GM20000 (cell line): ENCODE measurements around the gene PFKL.

ENCODE experiments used
- DNase-seq: peaks from one replicate; pipeline ENCODE4 v3.0.0; 2012; ENCODE audit warnings: low spot score
- TF ChIP-seq, protein P1 (sequence below): IDR thresholded peaks from 2 replicates; pipeline ENCODE4 v1.5.1; 2012; ENCODE audit warnings: mild to moderate bottlenecking, control low read depth; ENCODE audit errors: extremely low read depth, missing control alignments

PFKL gene

DNA sequence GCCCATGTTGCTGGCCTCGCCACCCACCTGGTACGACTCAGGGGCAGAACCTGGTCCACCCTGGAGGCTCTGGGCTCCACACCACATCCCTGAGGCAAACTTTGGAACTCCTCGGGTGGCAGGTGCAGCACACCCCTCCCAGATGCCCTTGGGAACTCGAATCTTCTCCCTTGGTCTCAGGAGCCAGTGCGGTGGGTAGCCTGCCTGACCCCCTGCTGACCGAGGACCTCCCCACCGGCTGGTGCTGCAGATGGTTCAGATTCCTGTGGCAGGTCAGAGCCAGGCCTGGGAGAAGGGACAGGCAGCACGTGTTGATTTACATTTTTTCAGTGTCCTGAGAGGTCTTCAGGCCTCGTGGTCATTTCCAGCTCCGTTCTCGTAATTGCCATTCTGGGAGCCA, 45.6 kb downstream of the PFKL start:
- no peak for DNase-seq
- TF ChIP-seq, protein P1, sequence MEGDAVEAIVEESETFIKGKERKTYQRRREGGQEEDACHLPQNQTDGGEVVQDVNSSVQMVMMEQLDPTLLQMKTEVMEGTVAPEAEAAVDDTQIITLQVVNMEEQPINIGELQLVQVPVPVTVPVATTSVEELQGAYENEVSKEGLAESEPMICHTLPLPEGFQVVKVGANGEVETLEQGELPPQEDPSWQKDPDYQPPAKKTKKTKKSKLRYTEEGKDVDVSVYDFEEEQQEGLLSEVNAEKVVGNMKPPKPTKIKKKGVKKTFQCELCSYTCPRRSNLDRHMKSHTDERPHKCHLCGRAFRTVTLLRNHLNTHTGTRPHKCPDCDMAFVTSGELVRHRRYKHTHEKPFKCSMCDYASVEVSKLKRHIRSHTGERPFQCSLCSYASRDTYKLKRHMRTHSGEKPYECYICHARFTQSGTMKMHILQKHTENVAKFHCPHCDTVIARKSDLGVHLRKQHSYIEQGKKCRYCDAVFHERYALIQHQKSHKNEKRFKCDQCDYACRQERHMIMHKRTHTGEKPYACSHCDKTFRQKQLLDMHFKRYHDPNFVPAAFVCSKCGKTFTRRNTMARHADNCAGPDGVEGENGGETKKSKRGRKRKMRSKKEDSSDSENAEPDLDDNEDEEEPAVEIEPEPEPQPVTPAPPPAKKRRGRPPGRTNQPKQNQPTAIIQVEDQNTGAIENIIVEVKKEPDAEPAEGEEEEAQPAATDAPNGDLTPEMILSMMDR, result no peak

DNA sequence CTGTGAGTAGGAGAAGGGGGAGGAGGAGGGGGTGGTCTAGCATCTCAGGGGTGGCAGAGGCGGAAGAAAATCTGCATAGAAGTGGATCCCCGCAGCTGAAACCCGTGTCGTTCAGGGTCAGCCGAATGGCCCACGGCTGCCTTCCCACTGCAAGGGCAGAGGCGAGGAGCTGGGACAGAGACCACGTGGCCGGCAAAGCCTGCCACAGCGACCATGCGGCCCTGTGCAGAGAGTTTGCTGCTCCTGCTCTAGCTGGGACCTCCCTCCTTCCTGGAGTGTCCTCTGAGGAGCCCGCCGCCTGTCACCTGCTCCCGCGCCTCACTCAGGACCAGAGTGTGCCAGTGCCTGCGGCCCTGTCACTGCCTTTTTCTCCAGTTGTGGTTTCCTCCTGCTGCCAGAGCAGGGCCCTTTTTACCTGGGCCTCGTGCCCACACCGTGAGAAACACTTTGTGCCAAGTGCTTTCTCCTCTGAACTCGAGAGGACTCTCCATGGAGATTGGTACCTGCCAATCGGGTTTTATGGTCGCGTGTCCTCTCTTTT, 48.1 kb downstream of the PFKL start:
- no peak for DNase-seq
- TF ChIP-seq, protein P1, result no peak

DNA sequence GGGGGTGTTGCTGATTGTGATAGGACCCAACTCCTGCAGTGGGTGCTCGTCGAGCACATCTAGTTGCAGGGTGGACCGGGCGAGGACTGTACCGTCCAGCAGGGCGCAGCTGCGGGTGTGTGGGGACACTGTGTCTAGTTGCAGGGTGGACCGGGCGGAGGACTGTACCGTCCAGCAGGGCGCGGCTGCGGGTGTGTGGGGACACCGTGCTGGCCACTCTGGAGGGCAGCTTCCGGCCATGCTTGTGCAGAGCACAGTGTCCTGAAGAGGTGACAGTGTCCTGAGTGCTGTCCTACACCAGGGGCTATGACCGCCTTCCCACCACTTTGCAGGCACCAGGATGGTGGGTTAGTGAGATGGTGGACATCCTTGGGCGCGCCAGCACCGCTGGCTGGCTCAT, 49.0 kb downstream of the PFKL start:
- no peak for DNase-seq
- TF ChIP-seq, protein P1, result no peak

DNA sequence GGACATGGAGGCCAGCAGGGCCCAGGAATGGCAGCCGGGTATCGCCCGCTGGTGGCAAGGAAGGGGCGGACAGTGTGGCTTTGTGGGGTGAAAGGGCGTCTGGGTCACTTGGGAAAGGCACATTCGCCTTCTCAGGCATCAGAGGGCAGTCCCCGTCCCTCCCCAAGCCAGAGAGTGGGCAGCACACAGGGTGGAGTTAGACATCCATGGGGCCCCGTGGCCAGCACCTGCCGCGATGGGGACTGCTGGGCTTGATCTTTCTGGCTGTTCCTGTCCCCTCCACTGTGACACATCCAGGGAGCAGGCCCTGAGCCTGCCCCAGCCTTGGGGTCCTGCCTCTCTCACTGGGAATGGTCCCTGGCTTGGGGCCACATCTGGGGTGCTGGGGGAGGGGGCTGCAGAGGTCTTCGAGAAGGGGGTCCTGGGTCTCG, 49.6 kb downstream of the PFKL start:
- no peak for DNase-seq
- TF ChIP-seq, protein P1, result no peak

DNA sequence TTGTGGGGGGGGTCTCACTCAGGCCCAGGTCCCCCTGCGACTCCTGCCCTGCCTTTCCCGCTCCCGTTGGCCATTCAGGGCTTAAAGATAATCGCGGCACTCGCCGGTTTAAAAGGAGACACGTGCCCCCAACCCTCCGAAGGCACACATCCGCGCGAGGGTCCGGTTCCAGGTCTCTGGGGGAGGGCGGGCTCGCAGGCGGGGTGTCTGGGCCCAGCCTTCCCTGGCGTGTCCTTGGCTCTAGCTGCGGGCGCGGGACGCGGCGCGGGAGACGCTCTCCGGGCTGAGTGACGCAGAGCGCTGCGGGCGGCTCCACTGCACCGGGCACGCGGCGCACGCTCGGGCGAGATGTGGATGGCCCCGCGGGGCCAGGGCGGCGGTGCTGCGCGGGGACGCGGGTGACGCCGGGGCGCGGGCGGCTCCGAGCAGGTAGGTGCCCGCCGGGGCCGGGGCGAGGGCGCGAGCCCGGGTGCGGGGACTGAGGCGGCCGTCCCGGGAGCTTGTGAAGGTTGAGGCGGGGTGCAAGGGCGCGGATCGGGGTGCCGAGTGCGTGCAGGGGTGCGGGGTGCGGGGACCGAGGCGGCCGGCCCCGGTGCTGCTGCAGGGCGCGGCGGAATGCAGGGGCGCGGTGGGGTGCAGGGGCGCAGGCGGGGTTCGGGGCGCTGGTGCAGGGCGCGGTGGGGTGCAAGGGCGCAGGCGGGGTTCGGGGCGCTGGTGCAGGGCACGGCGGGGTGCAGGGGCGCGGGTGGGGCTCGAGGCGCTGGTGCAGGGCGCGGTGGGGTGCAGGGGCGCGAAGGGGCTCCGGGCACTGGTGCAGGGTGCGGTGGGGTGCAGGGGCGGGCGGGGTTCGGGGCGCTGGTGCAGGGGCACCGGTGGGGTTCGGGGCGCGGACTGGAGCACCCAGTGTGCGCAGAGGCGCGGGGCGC, 50.3 kb downstream of the PFKL start:
- TF ChIP-seq, protein P1, result no peak
- DNase-seq, result no peak

DNA sequence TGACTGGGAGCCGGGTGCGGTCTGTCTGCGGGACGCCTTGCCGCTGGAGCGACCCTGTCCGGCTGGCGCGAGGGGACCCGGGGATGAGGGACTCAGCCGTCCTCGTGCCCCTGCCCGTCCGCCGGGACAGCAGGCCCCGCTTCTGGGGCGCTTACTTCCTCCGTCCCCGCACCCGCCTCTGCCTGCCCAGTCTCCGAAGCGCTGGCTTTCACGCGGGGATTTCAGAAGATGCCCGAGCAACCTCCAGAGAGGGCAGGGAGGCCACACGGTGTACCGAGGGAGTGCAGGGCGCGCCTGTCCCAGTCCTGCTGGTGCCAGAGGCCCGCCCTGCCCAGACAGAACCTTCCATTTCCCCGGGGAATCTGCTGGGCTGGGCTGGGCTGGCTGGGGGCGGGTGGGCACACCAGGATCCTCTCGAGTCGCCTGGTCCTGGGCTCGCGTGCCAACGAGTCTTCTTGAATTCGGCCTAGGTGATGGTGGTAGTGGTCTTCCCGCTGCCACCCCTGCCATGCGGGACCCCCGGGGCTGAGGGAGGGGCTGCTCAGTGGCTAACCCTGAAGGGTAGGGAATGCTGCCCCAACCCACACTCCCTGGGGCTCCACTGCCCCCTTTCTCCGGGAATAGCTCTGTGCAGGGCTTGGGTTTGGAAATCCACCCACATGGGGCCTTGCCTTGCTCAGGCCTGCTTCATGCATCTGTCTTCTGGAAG, 51.1 kb downstream of the PFKL start:
- TF ChIP-seq, protein P1, result no peak
- DNase-seq, result no peak
